Measurements from ENCODE around the gene COL23A1. TPM values are rescaled to one million over a fixed set of nuclear protein-coding genes. Genes with fewer than 3 reads are reported as not detected.

COL23A1 gene
- total RNA-seq, 1 experiment from 2014 or later: 15.0 TPM

DNA sequence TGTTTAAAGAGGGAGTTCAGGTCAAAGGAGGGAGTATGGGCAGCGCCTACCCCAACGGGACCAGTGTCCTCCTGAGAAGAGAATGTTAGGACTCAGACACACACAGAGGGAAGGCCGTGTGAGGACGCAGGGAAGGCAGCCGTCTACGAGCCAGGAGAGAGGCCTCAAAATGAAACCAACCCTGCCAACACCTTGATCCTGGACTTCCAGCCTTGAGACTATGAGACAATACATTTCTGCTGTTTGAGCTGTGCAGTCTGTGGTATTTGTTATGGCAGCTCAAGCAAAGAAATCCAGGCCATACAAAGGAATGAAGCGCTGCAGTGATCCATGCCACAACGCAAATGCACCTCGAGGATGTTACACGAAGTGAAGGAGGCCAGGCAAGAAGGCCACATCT is 97.9 kb downstream of the COL23A1 start:
- peaks cover 20% of the 10 kb centered on the region for H3K4me1 Mint-ChIP-seq
- ATAC-seq: no peak

More for the DNA sequence above, 97.9 kb downstream of the COL23A1 start:
- ChIA-PET CTCF (no interaction called here), POLR2A (no interaction called here)
- H3K27ac Mint-ChIP-seq: no peak overlapping the region
- no peak for DNase-seq (ENCODE audit: low spot score)
- H3K9me3 Mint-ChIP-seq: peaks cover 14% of the 10 kb centered on the region
- peaks cover 3% of the 10 kb centered on the region; the same call in 1 of the 2 replicates for H3K27me3 Mint-ChIP-seq (ENCODE audit: low read depth)
- TF ChIP-seq, protein P1, sequence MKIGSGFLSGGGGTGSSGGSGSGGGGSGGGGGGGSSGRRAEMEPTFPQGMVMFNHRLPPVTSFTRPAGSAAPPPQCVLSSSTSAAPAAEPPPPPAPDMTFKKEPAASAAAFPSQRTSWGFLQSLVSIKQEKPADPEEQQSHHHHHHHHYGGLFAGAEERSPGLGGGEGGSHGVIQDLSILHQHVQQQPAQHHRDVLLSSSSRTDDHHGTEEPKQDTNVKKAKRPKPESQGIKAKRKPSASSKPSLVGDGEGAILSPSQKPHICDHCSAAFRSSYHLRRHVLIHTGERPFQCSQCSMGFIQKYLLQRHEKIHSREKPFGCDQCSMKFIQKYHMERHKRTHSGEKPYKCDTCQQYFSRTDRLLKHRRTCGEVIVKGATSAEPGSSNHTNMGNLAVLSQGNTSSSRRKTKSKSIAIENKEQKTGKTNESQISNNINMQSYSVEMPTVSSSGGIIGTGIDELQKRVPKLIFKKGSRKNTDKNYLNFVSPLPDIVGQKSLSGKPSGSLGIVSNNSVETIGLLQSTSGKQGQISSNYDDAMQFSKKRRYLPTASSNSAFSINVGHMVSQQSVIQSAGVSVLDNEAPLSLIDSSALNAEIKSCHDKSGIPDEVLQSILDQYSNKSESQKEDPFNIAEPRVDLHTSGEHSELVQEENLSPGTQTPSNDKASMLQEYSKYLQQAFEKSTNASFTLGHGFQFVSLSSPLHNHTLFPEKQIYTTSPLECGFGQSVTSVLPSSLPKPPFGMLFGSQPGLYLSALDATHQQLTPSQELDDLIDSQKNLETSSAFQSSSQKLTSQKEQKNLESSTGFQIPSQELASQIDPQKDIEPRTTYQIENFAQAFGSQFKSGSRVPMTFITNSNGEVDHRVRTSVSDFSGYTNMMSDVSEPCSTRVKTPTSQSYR (CRISPR knock-in tag; IDR thresholded peaks at IDR 0.05): no peak
- TF ChIP-seq GABPB1 (CRISPR knock-in tag; IDR thresholded peaks at IDR 0.05) (no peak), NR1H2 (CRISPR knock-in tag; IDR thresholded peaks at IDR 0.05) (no peak), NFE2L1 (CRISPR knock-in tag; IDR thresholded peaks at IDR 0.05) (no peak), GRHL2 (CRISPR knock-in tag; IDR thresholded peaks at IDR 0.05; ENCODE audit: insufficient replicate concordance, severe bottlenecking) (no peak), OVOL2 (CRISPR knock-in tag; IDR thresholded peaks at IDR 0.05; ENCODE audit: borderline replicate concordance) (no peak), RORB (CRISPR knock-in tag; IDR thresholded peaks at IDR 0.05) (no peak), ESRRA (CRISPR knock-in tag; IDR thresholded peaks at IDR 0.05; ENCODE audit: borderline replicate concordance) (no peak), SMAD4 (CRISPR knock-in tag; IDR thresholded peaks at IDR 0.05) (no peak)
- TF ChIP-seq, protein P2, sequence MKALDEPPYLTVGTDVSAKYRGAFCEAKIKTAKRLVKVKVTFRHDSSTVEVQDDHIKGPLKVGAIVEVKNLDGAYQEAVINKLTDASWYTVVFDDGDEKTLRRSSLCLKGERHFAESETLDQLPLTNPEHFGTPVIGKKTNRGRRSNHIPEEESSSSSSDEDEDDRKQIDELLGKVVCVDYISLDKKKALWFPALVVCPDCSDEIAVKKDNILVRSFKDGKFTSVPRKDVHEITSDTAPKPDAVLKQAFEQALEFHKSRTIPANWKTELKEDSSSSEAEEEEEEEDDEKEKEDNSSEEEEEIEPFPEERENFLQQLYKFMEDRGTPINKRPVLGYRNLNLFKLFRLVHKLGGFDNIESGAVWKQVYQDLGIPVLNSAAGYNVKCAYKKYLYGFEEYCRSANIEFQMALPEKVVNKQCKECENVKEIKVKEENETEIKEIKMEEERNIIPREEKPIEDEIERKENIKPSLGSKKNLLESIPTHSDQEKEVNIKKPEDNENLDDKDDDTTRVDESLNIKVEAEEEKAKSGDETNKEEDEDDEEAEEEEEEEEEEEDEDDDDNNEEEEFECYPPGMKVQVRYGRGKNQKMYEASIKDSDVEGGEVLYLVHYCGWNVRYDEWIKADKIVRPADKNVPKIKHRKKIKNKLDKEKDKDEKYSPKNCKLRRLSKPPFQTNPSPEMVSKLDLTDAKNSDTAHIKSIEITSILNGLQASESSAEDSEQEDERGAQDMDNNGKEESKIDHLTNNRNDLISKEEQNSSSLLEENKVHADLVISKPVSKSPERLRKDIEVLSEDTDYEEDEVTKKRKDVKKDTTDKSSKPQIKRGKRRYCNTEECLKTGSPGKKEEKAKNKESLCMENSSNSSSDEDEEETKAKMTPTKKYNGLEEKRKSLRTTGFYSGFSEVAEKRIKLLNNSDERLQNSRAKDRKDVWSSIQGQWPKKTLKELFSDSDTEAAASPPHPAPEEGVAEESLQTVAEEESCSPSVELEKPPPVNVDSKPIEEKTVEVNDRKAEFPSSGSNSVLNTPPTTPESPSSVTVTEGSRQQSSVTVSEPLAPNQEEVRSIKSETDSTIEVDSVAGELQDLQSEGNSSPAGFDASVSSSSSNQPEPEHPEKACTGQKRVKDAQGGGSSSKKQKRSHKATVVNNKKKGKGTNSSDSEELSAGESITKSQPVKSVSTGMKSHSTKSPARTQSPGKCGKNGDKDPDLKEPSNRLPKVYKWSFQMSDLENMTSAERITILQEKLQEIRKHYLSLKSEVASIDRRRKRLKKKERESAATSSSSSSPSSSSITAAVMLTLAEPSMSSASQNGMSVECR (CRISPR knock-in tag; IDR thresholded peaks at IDR 0.05; ENCODE audit: borderline replicate concordance): no peak
- TF ChIP-seq, protein P3, sequence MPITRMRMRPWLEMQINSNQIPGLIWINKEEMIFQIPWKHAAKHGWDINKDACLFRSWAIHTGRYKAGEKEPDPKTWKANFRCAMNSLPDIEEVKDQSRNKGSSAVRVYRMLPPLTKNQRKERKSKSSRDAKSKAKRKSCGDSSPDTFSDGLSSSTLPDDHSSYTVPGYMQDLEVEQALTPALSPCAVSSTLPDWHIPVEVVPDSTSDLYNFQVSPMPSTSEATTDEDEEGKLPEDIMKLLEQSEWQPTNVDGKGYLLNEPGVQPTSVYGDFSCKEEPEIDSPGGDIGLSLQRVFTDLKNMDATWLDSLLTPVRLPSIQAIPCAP (CRISPR knock-in tag; IDR thresholded peaks at IDR 0.05): no peak
- TF ChIP-seq, protein P4, sequence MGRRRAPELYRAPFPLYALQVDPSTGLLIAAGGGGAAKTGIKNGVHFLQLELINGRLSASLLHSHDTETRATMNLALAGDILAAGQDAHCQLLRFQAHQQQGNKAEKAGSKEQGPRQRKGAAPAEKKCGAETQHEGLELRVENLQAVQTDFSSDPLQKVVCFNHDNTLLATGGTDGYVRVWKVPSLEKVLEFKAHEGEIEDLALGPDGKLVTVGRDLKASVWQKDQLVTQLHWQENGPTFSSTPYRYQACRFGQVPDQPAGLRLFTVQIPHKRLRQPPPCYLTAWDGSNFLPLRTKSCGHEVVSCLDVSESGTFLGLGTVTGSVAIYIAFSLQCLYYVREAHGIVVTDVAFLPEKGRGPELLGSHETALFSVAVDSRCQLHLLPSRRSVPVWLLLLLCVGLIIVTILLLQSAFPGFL (CRISPR knock-in tag; IDR thresholded peaks at IDR 0.05; ENCODE audit: borderline replicate concordance): no peak
- TF ChIP-seq, protein P5, sequence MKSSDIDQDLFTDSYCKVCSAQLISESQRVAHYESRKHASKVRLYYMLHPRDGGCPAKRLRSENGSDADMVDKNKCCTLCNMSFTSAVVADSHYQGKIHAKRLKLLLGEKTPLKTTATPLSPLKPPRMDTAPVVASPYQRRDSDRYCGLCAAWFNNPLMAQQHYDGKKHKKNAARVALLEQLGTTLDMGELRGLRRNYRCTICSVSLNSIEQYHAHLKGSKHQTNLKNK (CRISPR knock-in tag; IDR thresholded peaks at IDR 0.05): no peak
- TF ChIP-seq, protein P6, sequence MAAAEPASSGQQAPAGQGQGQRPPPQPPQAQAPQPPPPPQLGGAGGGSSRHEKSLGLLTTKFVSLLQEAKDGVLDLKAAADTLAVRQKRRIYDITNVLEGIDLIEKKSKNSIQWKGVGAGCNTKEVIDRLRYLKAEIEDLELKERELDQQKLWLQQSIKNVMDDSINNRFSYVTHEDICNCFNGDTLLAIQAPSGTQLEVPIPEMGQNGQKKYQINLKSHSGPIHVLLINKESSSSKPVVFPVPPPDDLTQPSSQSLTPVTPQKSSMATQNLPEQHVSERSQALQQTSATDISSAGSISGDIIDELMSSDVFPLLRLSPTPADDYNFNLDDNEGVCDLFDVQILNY (CRISPR knock-in tag; IDR thresholded peaks at IDR 0.05): no peak
- H3K36me3 Mint-ChIP-seq: peaks cover 11% of the 10 kb centered on the region
- no peak overlapping the region for H3K4me3 Mint-ChIP-seq
